Hippocampal formation (tissue), 2 donors: ENCODE measurements around the gene ARHGEF7.

ENCODE experiments used
- DNase-seq, 2 donors: peaks; one replicate each; lab custom pipeline; 2025; lab: John Stamatoyannopoulos, UW

The ARHGEF7 gene

DNA sequence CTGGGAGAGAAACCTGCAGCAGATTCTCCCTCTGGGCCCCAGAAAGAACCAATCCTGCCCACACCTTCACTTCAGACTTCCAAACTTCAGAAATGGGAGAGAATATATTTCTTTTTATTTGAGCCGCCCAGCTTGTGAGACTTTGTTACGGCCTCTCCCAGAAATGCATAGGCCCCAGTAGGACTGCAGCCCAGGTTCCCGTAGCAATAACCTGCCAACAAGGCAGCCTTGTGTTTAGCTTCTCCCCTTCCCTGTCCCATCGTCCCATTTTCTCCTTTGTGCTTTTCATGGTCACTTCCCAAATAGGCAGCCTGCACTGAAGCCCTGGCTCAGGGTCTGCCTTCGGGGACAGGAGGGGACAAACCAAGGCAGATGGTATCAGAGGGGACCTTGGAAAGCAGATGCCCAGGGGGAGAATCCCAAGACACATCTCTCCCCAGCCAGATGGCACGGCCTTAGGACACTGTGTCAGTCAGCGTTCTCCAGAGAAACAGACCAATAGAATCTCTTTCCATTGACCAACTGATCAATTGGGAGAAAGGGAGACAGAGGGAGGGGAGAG is 3.7 kb upstream of the ARHGEF7 start:
- DNase-seq, result no peak

DNA sequence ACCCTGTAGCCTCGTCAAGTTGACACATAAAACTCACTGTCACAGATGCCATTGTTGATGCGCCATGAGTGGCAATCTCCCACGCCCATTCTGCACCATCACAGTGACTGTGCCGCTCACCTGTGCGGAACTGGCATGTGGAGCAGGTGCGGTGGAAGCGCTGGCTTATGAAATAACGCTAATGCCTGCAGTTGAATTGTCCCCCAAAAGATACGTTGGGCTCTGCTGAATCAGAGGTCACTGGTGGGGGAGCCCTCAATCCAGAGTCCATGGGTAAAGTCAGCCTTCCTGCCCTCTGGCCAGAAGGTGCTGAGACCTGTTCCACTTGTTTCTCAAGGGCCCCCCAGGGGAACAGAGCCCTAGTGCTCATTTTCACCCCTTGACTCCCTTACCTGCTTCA is 2.9 kb upstream of the ARHGEF7 start:
- DNase-seq, result no peak

DNA sequence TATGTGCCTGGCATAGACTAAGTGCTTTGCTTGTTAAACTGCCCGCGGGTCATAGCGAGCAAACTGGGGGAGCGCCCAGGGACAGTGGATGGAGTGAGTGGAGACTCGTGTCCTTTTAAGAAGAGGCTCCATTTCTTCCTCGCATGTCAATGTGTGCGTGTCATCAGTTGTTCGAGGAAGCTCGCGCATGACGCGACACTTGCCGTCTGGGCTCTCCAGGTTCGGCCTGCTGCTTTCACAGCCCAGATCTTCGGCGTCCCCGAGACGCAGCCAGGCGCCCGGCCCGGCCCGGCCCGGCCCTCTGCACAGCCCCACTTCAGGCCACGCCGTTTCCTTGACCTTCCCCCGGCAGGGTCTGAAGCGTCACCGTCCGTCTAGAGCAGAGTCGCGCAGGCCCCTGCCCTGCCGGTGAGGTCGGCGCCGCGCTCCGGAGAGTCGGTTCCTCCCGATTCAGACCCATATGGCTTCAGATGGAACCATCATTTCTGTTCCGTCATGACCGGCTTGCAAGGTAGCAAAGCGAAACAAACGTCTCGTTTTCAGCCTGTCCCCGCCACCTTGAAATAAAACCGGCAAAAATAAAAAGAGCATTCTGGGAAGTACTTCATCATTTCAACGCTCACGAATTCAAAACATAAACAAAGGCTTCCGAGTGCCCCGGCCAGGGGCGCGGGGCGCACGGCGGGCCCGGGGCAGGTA is 599 bp upstream of the ARHGEF7 start:
- DNase-seq, result no peak

DNA sequence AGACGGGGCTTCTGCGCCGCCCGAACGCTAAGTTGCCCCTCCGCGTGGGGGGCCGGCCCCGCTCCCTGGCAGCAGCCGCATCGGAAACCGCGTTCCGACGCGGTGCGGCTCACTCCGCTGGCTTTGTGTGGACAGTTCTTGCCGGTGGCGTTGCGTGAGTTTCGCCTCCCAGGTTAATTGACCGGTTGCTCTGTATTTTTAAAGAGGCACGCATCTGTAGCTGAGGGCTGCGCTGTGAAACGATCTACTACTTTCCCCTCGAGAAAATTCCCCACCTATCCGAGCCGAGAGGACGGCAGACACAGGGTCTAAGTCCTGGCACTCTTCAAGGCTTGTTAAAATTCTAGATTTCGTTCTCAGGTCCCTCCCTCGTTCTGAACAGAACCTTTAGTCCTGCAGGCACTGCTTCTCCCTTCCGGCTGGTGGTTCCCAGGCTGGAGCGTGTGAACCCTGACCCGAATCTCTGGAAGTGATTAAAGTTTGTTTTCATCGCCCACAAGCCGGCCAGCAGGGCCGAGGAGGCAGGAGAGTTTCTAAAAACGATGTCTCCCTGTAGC is 933 bp downstream of the ARHGEF7 start:
- no peak for DNase-seq

DNA sequence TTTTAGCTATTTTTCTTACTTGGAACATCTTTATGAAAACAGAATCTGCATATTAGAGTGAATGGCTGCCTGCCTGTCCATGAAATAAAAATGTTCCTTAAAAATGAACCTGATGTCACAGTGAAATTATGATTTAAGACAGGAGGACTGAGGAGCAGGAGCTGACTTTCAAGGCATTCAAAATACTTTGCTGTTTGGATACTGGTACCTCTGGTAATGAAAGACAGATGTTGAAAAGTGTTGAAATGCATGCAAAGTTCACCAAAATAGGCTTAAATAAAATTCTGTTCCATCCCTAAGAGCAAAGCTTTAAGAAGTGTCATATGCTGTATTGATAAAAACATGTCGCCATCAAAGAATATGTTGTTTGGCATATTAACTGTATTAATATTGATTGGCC is 1.7 kb downstream of the ARHGEF7 start:
- DNase-seq, result no peak

DNA sequence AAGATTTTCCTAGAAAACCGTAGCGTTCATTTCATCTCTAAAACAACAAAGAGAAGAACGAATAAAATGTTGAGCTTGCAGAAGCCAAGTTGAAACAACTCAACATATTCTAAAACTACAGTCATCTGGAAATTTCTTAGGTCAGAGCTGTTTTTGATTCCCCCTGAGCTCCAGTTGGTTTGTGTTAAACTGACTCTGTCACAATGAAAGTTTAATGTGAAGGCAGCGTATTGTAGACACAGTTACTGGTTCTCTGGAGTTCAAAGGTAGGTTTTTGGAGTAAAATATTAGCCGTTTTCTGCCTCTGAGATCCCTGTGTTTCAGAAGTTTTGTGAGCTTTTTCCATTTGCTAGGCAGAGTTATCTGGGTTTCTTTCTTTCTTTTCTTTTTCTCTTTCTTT is 2.2 kb downstream of the ARHGEF7 start:
- DNase-seq, result no peak

DNA sequence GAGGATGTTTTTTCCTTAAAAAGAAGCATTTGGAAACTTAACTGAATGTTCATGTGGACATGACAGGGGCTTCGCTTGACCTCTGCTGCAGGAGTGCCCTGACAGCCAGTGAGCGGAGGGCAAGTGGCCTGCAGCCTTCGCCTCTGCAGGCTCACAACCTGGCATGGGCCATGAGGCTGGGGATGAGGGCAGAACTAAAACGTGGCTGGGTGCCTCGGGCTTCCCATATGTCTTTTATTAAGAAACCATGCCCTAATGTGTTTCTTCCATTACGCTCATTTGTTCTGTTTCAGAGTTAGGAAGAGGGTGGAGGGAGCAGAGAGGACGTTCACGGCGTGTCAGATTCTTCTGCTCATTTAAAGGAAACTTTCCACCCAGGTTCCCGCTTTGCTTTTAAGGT is 2.9 kb downstream of the ARHGEF7 start:
- DNase-seq, result no peak

DNA sequence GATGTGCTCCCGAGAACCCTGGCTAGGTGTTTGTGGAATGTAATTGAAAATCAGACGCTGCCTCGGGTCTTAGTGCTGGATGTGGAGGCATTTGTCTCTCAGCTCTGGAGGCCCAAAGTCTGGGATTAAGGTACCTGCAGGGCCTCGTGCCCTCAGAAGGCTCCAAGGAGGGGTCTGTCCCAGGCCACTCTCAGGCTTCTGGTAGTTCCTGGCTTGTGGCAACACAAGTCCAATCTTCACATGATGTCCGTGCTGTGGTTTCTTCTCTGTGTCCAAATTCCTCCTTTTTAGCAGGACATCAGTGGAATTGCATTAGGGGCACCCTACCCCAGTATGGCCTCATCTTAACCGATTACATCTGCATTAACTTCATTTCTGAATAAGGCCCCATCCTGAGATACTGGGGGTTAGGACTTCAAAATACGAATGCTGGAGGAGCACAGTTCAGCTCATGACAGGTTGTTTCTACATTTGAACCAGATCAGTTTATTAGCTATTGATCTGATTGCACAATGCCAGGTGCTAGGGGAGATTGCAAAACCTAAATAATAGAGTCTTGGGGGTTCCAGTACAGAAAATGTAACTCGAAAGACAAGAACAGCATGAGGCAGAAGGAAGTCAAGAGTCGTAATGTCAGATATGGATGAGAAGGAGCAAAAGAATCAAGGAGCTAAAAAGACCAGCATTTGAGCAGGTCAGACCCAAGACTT is 3.9 kb downstream of the ARHGEF7 start:
- DNase-seq, result no peak

DNA sequence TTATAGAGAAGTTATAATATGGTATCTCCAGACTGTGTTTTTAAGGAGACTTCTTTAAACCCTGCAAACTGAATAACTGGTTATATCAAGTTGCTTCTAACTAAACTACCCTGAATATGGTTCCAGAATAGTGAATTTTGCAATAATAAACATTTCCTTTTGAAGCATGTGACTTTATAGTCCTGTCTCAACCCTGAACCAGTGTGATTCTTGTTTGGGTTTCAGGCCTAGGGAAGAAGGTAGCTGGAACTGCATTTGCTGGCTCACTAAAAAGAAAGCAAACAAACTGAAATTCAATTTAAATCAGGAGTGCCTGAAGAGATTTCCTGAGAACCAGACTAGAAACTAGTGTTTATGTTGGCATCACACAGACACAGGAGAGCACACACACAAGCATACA is 4.9 kb downstream of the ARHGEF7 start:
- DNase-seq, result no peak

DNA sequence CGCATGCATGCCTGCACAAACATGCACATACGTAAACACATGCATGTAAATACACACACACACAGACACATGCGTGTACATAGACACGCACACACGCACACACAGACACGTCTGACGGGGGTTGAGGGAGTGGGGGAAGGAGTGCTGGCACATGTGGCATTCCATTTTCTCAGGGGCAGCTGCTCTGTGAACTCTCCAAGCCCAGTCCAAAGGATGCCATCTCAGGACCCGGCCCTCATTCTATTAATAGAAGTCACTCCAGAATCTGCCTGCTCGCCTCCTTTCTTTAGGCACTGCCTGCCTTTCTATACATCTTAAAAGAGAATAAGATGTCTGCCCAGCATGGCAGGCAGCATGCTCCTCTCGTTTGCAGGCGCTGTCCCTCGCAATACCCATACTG is 5.3 kb downstream of the ARHGEF7 start:
- DNase-seq, result no peak

DNA sequence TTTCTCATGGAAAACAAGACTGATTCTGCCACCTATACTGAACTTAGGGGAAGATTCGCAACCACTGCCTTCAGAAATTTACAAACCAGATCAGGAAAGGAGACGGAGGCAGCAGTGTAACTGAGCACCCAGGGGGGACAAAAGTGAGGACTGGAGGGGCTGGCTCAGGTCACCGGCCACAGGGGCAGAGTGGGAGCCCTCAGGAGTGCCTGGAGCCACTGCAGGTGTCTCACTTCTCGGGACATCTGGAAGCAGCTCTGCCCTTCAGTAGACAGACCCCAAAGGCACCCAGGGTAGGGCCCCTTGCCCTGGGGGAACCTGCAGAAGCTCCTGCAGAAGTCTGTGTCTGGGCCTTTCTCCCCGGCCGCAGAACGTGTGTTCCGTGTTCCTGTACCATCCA is 5.8 kb downstream of the ARHGEF7 start:
- DNase-seq, result no peak

- no peak for DNase-seq
These were observed 6.4 kb downstream of the ARHGEF7 start for GRCh38 chr13:111121506-111121905.

DNA sequence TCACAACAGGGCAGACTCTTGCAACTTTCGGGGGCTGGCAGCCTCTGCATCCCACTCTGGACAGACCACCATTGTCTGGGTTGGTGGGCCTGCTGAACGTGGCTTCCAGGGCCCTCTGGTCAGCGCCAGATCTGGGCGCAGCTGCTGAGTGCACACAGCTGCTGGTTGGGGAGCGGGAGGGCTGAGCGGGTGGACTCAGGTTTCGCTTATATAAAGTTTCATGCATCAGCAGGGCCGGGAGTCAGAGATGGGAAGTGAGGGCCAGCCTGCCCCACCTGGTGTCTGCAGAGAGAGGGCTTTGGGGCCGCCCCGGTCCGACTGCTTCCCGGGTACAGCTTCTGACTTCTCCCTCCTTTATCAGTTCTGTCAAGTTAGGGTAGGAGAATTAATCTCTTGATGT is 6.9 kb downstream of the ARHGEF7 start:
- DNase-seq, result no peak

DNA sequence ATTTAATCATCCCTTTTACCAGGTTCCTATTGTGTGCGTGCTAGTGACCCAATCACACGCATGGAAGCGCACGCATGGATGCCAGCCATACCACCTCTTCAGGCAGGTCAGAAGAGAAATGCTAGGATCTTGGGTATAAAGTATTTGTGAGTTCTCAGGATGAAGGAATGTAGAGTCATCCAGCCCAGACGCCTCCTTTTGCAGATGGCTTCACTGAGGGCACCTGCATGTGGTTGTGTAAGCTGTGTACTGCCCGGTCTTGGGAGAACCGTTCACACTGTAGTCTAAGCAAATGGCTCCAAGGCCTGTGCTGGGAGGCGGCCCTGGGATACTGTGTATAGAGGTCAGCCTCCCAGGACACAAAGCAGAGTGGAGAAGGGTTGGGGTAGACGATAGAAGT is 7.5 kb downstream of the ARHGEF7 start:
- DNase-seq, result no peak

- DNase-seq, result no peak
These were observed 8.1 kb downstream of the ARHGEF7 start for GRCh38 chr13:111123221-111123620.

DNA sequence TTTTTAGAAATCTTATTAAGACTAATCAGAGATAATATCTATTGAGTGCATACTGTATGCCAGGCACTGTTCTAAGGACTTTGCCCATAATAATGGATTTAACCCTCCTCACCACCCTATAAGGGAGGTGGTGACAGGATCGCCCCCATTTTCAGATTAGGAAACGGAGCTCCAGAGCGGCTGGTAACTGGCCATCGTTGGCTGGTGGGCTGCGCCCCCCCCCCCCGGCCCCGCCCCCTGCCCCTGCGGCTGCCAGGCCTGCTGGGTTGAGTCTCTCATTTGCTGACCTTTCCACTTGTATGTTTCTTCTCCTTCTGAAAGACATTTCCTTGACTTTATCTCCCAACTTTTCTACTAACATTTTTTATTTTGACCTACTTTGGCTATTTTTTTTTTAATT is 8.5 kb downstream of the ARHGEF7 start:
- DNase-seq, result no peak

- no peak for DNase-seq
These were observed 11.4 kb downstream of the ARHGEF7 start for GRCh38 chr13:111126509-111126908.

DNA sequence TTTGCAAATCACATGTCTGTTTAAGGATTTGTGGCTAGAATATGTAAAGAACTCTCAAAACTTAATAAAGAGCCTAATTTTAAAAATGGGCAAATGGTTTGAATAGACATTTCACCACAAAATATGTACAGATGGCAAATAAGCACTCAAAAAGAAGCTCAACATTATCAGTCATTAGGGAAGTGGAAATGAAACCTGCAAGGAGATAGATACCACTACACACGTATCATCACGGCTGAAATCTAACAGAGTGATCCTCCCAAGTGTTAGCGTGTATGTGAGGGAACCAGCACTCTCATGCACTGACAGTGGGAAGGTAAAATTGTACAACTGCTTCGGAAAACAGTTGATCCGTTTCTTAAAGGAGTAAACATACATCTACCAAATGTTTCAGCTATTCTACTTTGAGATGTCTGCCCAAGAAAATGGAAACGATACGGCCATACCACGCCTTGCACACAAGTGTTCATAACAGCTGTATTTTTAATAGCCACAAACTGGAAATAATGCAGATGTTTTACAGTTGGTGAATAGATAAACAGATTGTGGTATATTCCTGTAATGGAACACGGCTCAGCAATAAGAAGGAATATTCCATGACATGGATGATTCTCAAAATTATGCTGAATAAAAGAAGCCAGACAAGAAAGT is 14.5 kb downstream of the ARHGEF7 start:
- DNase-seq, result no peak

DNA sequence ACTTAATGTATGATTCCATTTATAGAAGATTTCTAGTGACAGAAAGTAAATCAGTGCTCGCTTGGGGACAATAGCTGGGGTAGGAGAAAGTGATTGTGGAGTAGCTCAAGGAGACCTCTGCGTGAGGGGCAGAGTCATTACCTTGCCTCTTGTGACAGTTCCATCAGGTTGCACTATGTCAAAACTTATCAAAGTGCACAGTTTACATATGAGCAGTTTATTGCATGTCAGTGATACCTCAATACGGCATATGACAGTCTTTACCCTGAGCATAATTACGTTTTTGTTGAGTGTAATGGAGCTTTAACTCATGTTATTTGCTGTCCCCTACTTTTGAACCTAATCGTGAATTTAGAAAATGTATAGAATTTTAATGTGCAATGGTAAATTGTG is 15.0 kb downstream of the ARHGEF7 start:
- no peak for DNase-seq

DNA sequence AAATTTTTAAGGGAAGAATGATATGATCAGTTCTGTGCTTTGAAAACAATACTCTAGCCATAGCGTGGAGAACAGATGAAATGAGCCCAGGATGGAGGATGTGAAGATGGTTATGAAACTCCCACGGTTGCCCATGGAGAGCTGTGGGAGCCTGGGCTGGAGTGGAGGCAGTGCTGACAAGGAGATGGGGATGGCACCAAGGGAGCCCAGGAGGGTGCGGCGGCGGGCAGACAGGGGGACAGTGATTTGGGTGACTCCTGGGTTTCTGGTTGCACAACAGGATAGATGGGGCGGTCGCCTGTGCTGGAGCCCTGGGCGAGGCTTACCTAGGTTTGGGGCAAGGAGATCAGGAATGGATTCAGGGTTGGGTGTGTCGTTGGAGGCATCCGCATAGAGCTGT is 15.9 kb downstream of the ARHGEF7 start:
- DNase-seq, result no peak

GRCh38 chr13:111131611-111132010 is 16.5 kb downstream of the ARHGEF7 start:
- no peak for DNase-seq

DNA sequence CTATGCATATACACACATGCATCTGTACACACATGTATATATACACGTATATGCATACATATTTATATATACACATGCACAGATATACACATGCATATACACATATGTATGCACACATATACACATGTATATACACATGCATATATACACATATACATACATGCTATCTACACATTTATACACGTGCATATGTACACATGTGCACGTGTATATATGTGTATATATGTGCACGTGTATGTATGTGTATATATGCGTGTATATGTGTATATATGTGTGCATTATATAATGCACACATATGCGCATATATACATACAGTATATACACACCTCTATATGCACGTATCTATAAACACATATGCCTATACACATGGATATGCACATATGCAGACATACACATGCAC is 17.8 kb downstream of the ARHGEF7 start:
- DNase-seq, result no peak

DNA sequence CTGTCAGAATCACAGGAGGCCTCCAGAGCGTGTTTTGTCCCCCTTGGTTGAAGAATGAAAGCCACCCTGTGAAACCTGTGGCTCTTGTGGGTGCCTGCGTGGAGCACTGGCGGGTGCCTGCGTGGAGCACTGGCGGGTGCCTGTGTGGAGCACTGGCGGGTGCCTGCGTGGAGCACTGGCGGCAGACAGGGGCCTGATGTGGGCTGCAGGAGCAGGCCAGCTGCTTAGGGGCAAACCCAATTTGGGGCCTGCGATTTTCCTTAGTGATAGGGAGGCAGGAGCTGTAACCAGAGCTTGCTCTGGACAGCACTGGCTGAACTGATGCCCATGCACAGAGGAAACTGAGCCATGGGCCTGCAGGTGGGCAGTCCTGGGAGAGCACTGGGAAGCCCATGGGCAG is 24.3 kb downstream of the ARHGEF7 start:
- DNase-seq, result no peak
